Measurements from ENCODE around the gene LMCD1. TPM values are rescaled to one million over a fixed set of nuclear protein-coding genes. Genes with fewer than 3 reads are reported as not detected.

The LMCD1 gene
- total RNA-seq, 1 experiment from 2014 or later = 59.6 TPM

GRCh38 chr3:8542190-8543135, 40.8 kb downstream of the LMCD1 start:
- DNase-seq = no peak
- Histone ChIP-seq H3K27ac (no peak overlapping the region), H3K36me3 (peaks cover 57% of the 10 kb centered on the region)

DNA sequence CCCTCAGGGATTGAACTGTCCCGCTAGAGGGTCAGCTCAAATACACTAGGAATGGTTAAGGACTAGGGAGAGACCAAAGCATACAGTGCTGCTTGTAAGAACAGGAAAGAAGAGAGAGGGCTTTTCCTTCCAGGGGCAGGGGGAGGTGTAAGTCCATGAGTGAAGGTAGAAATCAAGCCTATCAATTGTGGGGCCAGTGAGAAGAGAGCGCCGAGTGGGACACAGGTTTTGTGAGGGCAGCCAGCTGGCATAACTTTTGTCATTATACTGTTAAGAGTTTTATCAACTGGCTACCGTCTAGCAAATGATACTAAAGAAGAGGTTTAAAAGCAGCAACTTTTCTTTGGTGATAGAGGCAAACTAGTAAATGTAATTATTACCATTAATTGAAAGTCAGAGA, 45.0 kb downstream of the LMCD1 start:
- Histone ChIP-seq H3K9me3 (replicated peaks) (no peaks in the 10 kb centered on the region), H3K27ac (no peak overlapping the region), H3K36me3 (peaks cover 56% of the 10 kb centered on the region), H3K27me3 (no peaks in the 10 kb centered on the region), H3K4me1 (no peaks in the 10 kb centered on the region), H3K4me3 (no peak overlapping the region)
- DNase-seq = no peak

More at GRCh38 chr3:8542190-8543135, 40.8 kb downstream of the LMCD1 start:
- Histone ChIP-seq H3K27me3 (no peaks in the 10 kb centered on the region), H3K4me3 (no peak overlapping the region), H3K9me3 (replicated peaks) (no peaks in the 10 kb centered on the region), H3K4me1 (no peaks in the 10 kb centered on the region)

DNA sequence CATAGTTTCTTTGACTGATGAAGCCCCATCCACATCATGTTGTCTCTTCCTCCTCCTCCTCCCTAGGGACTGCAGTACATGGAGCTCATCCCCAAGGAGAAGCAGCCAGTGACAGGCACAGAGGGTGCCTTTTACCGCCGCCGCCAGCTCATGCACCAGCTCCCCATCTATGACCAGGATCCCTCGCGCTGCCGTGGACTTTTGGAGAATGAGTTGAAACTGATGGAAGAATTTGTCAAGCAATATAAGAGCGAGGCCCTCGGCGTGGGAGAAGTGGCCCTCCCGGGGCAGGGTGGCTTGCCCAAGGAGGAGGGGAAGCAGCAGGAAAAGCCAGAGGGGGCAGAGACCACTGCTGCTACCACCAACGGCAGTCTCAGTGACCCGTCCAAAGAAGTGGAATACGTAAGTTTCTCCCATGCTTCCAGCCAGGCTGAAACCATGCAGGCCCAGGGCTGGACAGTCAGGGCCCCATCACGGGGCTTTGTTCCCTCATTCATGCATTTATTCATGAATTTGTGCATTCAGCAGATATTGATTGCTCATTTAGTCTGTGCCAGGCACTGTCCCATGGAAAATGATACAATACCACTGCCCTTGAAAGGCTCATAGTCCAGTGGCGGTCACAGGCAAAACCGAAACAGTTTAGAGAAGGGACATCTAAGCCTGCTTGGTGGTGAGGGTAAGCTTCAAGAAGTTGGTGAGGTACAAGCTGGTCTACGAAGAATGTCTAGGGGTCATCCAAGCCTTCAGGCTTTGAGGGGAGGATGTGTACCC, 47.1 kb downstream of the LMCD1 start:
- H3K4me1 ChIP-seq = no peaks in the 10 kb centered on the region
- no peak for DNase-seq
- peaks cover 54% of the 10 kb centered on the region for H3K36me3 ChIP-seq
- H3K27ac ChIP-seq = no peak overlapping the region
- H3K9me3 ChIP-seq (replicated peaks) = no peaks in the 10 kb centered on the region
- no peak overlapping the region for H3K4me3 ChIP-seq
- H3K27me3 ChIP-seq = no peaks in the 10 kb centered on the region

DNA sequence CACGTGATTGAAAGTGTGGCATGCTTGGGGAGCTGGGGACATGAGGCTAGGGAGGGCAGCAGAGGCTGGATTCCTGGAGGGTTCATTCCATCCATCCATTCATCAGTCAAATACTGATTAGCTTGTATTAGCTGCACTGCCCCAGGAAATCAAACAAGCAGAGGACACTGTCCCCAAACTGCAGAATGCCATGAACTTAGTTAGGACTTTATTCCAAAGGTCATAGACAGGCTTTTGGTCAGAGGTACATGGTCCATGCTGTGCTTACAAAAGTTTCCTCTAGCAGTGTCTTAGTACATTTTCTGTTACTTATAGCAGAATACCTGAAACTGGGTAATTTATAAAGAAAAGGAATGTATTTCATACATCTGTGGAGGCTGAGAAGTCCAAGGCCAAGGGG, 47.7 kb downstream of the LMCD1 start:
- Histone ChIP-seq H3K4me3 (no peak overlapping the region), H3K36me3 (peaks cover 54% of the 10 kb centered on the region), H3K4me1 (peaks cover 2% of the 10 kb centered on the region), H3K9me3 (replicated peaks) (no peaks in the 10 kb centered on the region), H3K27ac (no peak overlapping the region), H3K27me3 (no peaks in the 10 kb centered on the region)
- DNase-seq = no peak

GRCh38 chr3:8550611-8551010, 49.0 kb downstream of the LMCD1 start:
- no peak overlapping the region for H3K4me3 ChIP-seq
- H3K4me1 ChIP-seq = peaks cover 8% of the 10 kb centered on the region
- H3K27ac ChIP-seq = no peak overlapping the region
- H3K9me3 ChIP-seq (replicated peaks) = no peaks in the 10 kb centered on the region
- peaks cover 44% of the 10 kb centered on the region for H3K36me3 ChIP-seq
- no peak for DNase-seq
- no peaks in the 10 kb centered on the region for H3K27me3 ChIP-seq

GRCh38 chr3:8552223-8552762, 50.7 kb downstream of the LMCD1 start:
- no peak for DNase-seq
- H3K4me1 ChIP-seq = peaks cover 23% of the 10 kb centered on the region
- no peak overlapping the region for H3K27ac ChIP-seq
- H3K4me3 ChIP-seq = no peak overlapping the region
- no peaks in the 10 kb centered on the region for H3K27me3 ChIP-seq
- no peaks in the 10 kb centered on the region for H3K9me3 ChIP-seq (replicated peaks)
- H3K36me3 ChIP-seq = peaks cover 40% of the 10 kb centered on the region

DNA sequence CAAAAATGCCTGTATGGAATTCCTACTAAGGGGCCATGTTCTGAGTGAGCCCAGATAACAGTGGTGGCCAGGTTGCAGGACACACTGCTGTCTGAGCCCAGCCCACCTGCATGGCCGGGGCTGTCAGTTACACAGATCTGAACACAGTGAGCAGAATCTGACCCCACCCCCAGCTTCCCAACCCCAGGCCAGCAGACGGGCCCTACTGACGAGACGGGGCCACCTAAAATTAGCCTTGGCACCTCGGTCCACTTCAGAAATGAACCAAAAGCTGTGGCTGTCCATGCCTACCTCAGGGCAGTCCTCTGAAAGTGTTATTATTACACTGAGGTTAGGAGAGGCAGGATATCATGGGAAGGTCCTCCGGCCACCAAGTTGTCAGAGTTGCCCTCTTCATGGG, 51.8 kb downstream of the LMCD1 start:
- Histone ChIP-seq H3K4me1 (peaks cover 23% of the 10 kb centered on the region), H3K27ac (no peak overlapping the region), H3K4me3 (no peak overlapping the region), H3K36me3 (peaks cover 43% of the 10 kb centered on the region), H3K27me3 (no peaks in the 10 kb centered on the region), H3K9me3 (replicated peaks) (no peaks in the 10 kb centered on the region)
- DNase-seq = no peak

- Histone ChIP-seq H3K27ac (peak overlapping the region; percentile 81), H3K36me3 (peaks cover 35% of the 10 kb centered on the region), H3K4me1 (peaks cover 23% of the 10 kb centered on the region), H3K27me3 (no peaks in the 10 kb centered on the region), H3K4me3 (0 out of 2 replicates have a peak overlapping the region, but pooled peaks have one; percentile 8), H3K9me3 (replicated peaks) (no peaks in the 10 kb centered on the region)
- DNase-seq = no peak
These were observed 53.1 kb downstream of the LMCD1 start for GRCh38 chr3:8554696-8555095.

DNA sequence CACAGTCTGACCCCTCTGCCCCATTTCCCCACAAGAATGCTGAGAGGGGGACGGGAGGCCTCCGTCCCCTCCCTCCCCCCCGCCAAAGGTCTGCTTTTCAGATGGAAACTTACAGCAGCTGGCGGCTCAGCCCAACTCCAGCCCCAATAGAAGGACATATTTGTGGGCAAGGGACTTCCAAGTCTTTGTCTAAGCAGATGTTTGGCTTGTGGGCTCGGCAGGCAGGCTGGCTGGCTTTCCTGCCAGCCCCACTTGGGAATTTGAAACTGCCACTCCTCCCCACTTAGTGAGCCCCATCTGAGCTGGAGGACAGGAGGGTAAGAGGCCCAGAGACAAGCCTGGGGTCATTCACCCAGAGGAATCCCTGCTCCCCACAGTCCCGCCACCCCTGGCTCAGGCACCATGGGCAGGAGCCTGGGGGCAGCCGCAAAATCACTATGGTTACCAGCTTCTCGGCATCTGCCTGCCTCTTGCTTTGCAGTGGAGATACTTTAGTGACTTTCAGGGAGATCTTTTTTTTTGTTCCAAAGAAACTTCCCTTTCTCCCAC, 53.6 kb downstream of the LMCD1 start:
- H3K27me3 ChIP-seq = no peaks in the 10 kb centered on the region
- DNase-seq = peak; percentile 98
- peaks cover 31% of the 10 kb centered on the region for H3K36me3 ChIP-seq
- no peaks in the 10 kb centered on the region for H3K9me3 ChIP-seq (replicated peaks)
- H3K4me3 ChIP-seq = 0 out of 2 replicates have a peak overlapping the region, but pooled peaks have one; percentile 8
- peak overlapping the region; percentile 81 for H3K27ac ChIP-seq
- peaks cover 23% of the 10 kb centered on the region for H3K4me1 ChIP-seq

DNA sequence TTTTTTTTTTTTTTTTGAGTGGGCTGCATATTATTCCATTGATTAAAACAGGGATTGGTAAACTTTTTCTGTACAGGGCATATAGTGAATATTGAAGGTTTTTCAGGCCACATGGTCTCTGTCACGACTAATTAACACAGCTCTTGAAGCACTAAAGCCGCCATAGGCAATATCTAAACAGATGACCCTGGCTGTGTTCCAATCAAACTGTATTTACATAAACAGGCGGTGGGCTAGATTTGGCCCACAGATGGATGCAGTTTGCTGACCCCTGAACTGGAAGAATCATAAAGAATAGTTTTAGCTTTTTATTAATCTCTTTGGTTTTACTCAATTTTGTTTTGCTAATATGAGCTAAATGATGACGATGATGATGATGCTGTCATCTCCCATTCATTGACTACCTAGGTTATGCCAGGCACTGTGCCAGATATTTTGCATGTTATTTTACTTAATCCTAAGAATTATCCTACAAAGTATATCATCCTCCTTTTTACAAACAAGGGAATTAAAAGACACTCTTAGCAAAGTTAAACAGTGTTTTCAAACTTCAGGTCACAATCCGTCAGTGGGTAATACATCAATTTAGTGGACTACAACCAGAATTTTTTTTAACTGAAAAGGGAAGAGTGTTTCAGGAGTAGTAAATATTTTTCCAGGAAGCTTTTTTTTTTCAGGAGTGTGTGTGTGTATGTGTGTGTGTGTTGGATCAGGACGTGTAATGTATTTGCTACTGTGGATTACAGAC, 54.3 kb downstream of the LMCD1 start:
- Histone ChIP-seq H3K36me3 (peaks cover 34% of the 10 kb centered on the region), H3K4me3 (no peak overlapping the region), H3K27ac (peak overlapping the region; percentile 81), H3K27me3 (no peaks in the 10 kb centered on the region), H3K4me1 (peaks cover 23% of the 10 kb centered on the region), H3K9me3 (replicated peaks) (no peaks in the 10 kb centered on the region)
- DNase-seq = peak; percentile 28 to 58

DNA sequence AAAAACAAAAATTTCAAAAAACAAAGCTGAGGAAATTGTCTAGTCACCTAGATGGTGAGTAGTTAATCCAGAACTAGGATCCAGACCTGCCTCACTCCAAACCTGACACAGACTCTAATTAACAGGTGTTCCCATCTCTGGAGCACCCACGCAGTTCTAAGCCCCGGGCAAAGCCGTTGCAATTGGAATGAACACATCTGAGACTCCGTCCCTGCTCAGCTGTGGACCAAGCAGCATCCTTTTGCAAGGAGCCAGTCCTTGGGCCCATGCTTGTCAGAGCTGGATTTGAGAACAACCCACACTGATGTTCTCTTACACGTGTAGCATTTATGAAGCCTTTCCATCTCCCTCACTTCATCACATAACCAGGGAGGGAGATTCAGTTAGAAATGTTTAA, 54.8 kb downstream of the LMCD1 start:
- Histone ChIP-seq H3K36me3 (peaks cover 37% of the 10 kb centered on the region), H3K27ac (no peak overlapping the region; the same call in 1 of the 2 replicates), H3K4me1 (peaks cover 23% of the 10 kb centered on the region)

GRCh38 chr3:8557298-8557697, 55.7 kb downstream of the LMCD1 start:
- Histone ChIP-seq H3K36me3 (peaks cover 30% of the 10 kb centered on the region), H3K27me3 (no peaks in the 10 kb centered on the region), H3K9me3 (replicated peaks) (no peaks in the 10 kb centered on the region), H3K27ac (no peak overlapping the region), H3K4me3 (no peak overlapping the region), H3K4me1 (peaks cover 23% of the 10 kb centered on the region)
- no peak for DNase-seq

More for the DNA sequence above, 54.8 kb downstream of the LMCD1 start:
- Histone ChIP-seq H3K27me3 (no peaks in the 10 kb centered on the region), H3K9me3 (replicated peaks) (no peaks in the 10 kb centered on the region), H3K4me3 (no peak overlapping the region)
- peak; percentile 33 to 59 for DNase-seq

- H3K27ac ChIP-seq = no peak overlapping the region
- no peaks in the 10 kb centered on the region for H3K27me3 ChIP-seq
- no peaks in the 10 kb centered on the region for H3K9me3 ChIP-seq (replicated peaks)
- peaks cover 35% of the 10 kb centered on the region for H3K36me3 ChIP-seq
- H3K4me3 ChIP-seq = no peak overlapping the region
- peaks cover 23% of the 10 kb centered on the region for H3K4me1 ChIP-seq
- DNase-seq = no peak
These were observed 57.0 kb downstream of the LMCD1 start for GRCh38 chr3:8558645-8559044.

DNA sequence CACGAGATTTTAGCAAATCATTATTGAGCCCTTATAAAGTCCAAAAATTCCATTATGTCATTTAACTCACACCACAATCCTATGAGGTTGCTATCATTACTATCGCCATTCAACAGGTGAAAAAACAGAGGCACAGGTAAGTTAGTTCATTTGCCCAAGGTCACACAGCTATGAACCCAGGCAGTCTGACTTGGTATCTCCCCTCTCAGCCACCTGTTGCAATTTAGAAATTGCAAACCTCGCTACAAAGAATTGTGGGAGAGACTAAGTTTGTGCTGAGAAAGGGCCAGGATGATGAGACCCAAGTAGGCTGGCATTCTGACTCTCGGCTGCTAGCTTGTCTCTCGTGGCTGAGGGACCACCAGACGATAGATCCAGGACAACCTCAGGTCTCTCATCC, 57.7 kb downstream of the LMCD1 start:
- no peak for DNase-seq
- H3K4me3 ChIP-seq = no peak overlapping the region
- no peaks in the 10 kb centered on the region for H3K9me3 ChIP-seq (replicated peaks)
- H3K27me3 ChIP-seq = no peaks in the 10 kb centered on the region
- no peak overlapping the region for H3K27ac ChIP-seq
- peaks cover 39% of the 10 kb centered on the region for H3K36me3 ChIP-seq
- H3K4me1 ChIP-seq = peaks cover 21% of the 10 kb centered on the region

Measured in SJCRH30 (cell line).